GM12872 (cell line): Measurements from ENCODE around the gene CXCR6.

ENCODE experiments used
- CTCF ChIP-seq: IDR thresholded peaks from 3 replicates; pipeline ENCODE4 v1.5.1; 2011; ENCODE audit warnings: low read depth, mild to moderate bottlenecking, low read length, moderate library complexity; ENCODE audit not compliant: insufficient read depth

The CXCR6 gene

GRCh38 chr3:45950131-45950530 is 6.9 kb downstream of the CXCR6 start:
- TF ChIP-seq CTCF = no peak

- no peak for TF ChIP-seq CTCF
Measured at GRCh38 chr3:45950686-45951600, 7.7 kb downstream of the CXCR6 start.

- no peak for TF ChIP-seq CTCF
Measured at GRCh38 chr3:45951946-45952345, 8.7 kb downstream of the CXCR6 start.

GRCh38 chr3:45952456-45952855 is 9.2 kb downstream of the CXCR6 start:
- no peak for TF ChIP-seq CTCF

GRCh38 chr3:45953536-45953935 is 10.3 kb downstream of the CXCR6 start:
- TF ChIP-seq CTCF = no peak

GRCh38 chr3:45954306-45954705 is 11.0 kb downstream of the CXCR6 start:
- no peak for TF ChIP-seq CTCF

- no peak for TF ChIP-seq CTCF
Measured at GRCh38 chr3:45955017-45955647, 11.9 kb downstream of the CXCR6 start.
